ELR (cell line): ENCODE data around the gene RGS18.
"Not testable (repeated sequence)": the region's sequence is repeated elsewhere in the genome, so short reads cannot be mapped to it uniquely, and the experiment has no call there.

Experiments
- DNase-seq: peaks from one replicate; pipeline ENCODE4 v3.0.0-alpha.2; 2015; ENCODE audit warnings: low read depth

RGS18 gene

DNA sequence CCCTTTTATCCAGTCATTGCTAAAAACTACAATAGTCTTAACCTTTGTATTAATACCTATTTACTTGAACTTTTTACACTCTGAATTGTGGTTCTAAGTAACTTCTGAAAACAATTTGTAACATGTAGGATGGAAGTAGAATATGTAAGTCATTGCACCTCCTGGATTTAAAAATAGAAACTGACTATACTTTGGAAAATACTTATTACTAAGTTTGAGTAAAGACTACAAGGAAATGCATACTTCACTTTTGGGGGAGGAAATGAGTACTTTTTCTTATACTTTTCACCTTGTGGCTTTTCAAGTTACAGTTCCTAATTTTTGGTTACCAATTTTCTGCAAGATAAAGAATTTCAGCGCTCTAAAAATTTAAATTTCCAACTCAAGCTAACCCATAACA lies 8.7 kb downstream of the RGS18 start:
- no peak for DNase-seq

DNA sequence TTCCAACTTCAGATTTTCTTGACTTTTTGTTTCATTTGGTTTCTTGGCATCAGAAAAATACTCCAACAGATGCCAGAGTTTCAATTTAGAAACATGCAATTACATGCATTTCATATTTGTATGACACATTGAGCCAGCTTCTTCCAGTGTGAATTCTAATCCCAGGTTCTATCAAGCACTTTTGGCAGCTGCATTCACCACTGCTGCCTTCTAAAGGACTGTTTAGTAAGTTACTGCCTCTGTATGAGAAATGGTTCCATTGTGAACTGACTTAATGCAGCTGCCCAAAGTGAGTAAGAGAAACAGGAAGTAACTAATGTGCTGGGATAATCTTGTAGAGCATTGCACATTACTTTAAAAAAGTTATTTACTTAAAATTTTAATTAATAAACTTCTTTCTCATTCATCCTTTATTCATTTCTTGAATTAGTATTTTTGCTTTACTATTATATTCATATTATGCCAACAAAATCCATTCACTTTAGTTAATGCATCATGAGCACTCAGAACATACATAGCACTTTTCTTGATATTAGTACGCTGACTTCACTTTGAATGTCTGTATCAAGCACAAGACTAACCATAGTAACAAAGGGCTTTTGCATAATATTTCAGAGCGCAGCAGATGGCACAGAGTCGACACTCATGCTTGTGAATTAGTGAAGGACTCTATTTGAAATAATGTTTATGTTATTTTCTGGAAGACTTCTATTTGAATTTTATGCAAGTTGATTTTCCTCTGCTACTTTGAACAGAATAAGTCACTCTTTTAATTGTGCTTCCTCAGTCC lies 9.8 kb downstream of the RGS18 start:
- DNase-seq = peak; percentile 6

GRCh38 chr1:192168964-192169363 lies 10.7 kb downstream of the RGS18 start:
- no peak for DNase-seq

DNA sequence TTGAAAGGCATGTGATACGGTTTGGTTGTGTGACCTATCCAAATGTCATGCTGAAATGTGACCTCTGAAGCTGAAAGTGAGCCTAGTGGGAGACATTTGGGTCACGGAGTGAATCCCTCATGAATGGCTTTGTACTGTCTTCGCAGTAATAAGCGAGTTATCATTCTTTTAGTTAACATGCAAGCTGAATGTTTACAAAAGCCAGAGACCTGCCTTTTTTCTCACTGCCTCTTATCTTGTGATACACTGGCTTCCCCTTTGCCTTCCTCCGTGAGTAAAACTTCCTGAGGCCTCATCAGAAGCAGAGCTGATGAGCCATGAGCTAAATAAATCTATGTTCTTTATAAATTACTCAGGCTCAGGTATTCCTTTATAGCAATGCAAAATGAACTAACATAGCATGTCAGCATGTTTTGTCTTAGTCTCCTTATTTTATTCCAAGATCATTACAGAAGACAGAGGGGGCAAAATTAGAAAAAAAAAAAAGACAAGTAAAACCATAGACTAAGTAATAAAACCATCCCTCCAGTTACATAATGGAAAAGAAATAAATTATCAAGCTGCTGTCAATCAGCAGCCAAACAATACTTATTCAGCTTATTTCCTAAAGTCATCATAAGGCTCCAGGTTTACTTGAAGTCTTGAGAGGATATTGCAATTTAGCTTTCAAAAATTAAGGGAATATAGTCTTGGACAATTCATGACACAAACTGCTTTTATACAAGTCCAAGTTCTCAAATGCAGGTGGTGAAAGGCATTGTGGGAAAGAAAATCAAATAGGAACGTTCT lies 12.1 kb downstream of the RGS18 start:
- DNase-seq = no peak

DNA sequence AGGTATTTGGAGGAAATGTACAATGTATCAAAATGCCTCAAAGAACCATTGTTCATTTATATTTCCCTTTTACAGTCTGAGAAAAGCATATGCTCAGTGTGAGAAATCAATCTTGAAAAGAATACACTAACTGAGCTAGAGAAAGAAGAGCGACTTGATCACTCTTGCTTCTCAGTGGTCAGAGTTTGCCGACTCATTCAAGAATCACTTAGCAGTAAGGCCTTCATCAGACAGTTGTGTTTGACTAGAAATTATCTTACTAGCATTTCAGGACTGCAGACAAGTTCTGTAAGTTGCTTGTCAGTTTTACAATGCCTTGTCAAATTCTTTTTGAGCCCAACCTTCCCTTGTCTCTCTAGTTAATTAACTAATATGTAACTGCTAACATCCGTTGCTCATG lies 12.9 kb downstream of the RGS18 start:
- no peak for DNase-seq

- no peak for DNase-seq
Observed at GRCh38 chr1:192175971-192176370, 17.7 kb downstream of the RGS18 start.

DNA sequence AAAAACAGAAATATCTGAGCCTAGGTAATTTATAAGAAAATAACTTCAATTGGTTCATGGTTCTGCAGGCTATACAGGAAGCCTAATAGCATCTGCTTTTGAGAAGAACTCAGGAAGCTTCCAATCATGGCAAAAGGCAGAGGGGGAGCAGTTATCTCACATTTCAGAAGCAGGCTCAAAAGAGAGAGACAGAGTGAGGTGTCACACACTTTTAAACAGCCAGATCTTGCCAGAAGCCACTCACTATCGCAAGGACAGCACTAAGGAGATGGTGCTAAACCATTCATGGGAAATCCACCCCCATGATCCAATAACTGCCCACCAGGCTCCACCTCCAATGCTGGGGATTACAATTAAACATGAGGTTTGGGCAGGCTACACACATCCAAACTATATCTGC lies 25.5 kb downstream of the RGS18 start:
- no peak for DNase-seq

DNA sequence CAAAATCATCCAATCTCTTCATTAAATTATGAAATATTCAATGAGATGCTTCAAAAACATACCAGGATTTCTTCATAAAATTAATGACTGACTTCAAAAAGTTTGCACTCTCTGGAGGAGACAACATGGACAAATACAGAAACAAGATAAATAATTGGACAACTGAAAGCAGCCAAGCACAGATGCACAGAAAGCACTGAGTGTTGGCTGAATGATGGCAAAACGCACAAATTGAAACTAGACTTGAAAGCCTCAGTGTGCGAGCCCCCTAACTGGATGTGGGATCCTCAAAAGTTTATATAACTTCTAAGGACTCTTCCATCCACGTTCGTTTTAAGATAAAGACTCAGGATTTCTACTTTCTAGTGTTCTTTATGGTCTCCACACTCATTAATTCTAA lies 27.9 kb downstream of the RGS18 start:
- DNase-seq = no peak

- no peak for DNase-seq
Observed at GRCh38 chr1:192190066-192190465, 31.8 kb downstream of the RGS18 start.

DNA sequence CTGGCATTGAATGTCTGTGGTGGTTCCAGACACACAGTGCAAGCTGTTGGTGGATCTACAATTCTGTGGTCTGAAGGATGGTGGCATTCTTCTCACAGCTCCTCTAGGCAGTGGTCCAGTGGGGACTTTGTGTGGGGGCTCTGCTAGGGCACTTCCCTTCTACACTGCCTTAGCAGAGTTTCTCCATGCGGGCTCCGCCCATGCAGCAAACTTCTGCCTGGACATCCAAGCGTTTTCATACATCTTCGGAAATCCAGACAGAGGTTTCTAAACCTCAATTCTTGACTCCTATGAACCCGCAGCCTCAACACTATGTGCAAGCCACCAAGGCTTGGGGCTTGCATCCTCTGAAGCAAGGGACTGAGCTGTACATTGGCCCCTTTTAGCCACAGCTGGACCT lies 43.0 kb downstream of the RGS18 start:
- DNase-seq = no peak

DNA sequence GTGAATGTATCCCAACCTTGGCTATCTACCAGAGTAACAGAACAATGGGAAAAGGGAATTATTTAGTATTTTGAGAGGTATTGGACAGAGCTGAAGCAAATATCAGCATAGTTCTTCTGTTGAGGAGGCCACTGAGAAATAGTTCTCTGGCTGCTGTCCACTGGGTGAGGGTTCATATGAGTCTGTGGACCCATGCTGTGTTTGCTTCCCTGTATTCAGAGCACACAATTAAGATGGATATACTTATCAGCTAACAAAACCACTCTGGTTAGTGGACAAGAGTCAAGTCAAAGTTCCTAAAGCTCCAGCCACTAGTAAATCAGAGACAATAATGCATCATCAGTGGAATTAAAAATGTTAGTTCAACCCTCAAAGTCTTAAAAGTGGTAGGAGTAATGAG lies 66.1 kb downstream of the RGS18 start:
- no peak for DNase-seq

GRCh38 chr1:192224846-192225245 lies 66.6 kb downstream of the RGS18 start:
- no peak for DNase-seq

- no peak for DNase-seq
Observed at GRCh38 chr1:192225266-192225665, 67.0 kb downstream of the RGS18 start.

GRCh38 chr1:192225703-192226102 lies 67.4 kb downstream of the RGS18 start:
- peak; percentile 76 for DNase-seq

DNA sequence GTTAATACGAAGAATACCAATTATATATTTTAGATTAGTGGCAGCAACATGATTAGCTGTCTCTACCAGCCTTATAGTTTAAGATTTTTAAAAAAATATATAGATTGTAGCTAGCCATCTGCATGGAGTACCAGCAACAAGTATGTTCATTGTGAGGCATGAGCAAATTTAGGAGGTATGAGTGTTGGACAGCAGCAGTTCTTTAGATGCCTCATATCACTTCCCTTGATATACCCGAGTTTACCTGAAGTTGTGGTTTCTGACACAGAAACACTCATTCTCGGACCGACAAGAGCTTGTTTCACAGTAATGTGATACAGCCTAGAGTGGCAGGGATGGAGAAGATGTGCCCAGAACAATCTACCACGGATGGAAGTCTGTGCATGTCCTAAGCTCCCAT lies 69.1 kb downstream of the RGS18 start:
- no peak for DNase-seq

GRCh38 chr1:192227980-192228379 lies 69.7 kb downstream of the RGS18 start:
- DNase-seq = not testable (repeated sequence)

- DNase-seq = no peak
Observed at GRCh38 chr1:192232817-192233417, 74.7 kb downstream of the RGS18 start.

GRCh38 chr1:192235127-192235526 lies 76.9 kb downstream of the RGS18 start:
- DNase-seq = no peak
